ENCODE measurements around the gene FAM204A.

Gene FAM204A

DNA sequence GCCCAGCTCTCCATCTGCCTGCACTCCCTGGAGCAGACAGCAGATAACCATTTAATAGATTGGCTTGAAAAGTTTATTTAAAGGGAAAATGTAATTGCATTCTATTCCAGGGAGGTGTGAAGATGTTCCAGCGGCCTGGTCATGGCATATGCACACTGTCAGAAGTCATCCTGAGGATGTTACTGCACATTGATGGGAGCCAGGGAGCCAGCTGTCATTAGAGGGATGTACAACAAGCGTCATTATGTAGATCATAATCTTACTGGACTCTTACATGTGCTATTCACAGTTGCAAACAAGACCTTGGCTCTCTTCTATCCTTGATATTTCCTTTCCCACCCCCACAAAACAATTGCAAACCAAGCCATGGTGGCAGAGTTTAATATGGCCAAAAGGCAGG is 65.4 kb downstream of the FAM204A start:
- DNase-seq: no peak

- DNase-seq: no peak
Measured at GRCh38 chr10:118276204-118276603, 65.9 kb downstream of the FAM204A start.

DNA sequence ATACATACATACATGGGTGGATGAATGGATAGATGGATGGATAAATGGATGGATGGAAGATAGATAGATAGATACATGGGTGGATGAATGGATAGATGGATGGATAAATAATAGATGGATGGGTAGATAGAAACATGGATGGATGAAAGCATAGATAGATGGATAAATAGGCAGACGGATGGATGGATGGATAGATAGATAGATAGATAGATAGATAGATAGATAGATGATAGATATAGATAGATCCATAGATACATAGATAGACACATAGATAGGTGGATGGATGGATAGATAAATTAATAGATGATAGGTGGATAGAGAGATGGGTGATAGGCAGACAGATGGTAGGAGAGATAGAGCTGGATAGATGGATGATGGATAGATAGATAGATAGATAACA is 68.5 kb downstream of the FAM204A start:
- DNase-seq: no peak

- no peak for DNase-seq
Measured at GRCh38 chr10:118272767-118273166, 69.4 kb downstream of the FAM204A start.

- no peak for DNase-seq
Measured at GRCh38 chr10:118272149-118272721, 69.9 kb downstream of the FAM204A start.

- no peak for DNase-seq
Measured at GRCh38 chr10:118271671-118272070, 70.5 kb downstream of the FAM204A start.

GRCh38 chr10:118266098-118266748 is 75.9 kb downstream of the FAM204A start:
- DNase-seq: no peak

GRCh38 chr10:118264838-118265470 is 77.2 kb downstream of the FAM204A start:
- no peak for DNase-seq

DNA sequence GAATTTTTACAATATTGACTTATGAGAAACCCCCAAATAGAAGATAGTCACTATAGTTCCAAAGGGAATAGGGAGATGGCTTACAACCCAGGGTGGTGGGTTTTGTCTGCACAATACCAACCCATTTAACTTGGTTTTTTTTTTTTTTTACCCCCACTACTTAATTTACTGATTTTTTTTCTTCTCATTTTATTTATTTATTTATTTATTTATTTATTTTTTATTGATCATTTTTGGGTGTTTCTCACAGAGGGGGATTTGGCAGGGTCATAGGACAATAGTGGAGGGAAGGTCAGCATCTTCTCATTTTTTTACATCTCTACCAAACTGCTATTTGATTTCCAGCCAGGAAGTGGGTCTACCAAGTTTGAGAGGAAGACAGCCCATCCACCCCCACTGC is 77.9 kb downstream of the FAM204A start:
- DNase-seq: no peak

DNA sequence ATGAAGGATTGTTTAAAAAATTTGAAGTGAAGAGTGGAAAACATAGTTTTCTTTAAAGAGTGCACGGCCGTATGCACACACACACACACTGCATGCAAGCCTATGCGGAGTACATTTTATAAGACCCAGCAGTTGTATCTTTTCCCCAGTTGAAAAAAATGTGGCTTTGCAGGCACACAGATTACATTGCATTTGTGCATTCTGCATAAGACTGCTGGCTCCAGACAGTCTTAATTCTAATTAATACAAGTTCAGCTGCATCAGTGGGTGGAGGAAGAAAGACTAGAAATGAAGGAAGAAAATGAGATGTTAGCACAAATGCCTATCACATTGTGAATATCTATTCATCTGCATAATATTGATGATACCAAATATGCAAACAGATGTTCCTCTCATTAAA is 79.6 kb downstream of the FAM204A start:
- no peak for DNase-seq

- no peak for DNase-seq
Measured at GRCh38 chr10:118259288-118259906, 82.7 kb downstream of the FAM204A start.

DNA sequence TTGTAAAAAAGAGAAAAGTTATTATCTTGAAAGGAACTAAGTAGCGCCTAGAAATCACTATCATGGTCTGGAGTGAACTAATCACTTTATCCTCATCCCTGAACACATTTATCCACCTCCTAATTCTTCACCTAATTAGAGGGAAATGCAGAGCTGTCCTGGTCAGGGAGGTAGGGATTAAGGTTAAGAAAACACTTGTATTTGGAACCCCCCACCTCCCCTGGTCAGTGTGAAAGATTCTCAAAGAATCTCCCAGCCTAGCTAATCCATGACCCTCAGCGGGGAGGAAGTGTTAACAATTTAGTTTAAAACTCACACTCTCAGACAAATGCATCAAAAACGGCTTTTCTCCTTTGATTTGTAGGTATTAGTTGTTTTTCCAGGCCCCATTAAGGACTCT is 83.8 kb downstream of the FAM204A start:
- no peak for DNase-seq

DNA sequence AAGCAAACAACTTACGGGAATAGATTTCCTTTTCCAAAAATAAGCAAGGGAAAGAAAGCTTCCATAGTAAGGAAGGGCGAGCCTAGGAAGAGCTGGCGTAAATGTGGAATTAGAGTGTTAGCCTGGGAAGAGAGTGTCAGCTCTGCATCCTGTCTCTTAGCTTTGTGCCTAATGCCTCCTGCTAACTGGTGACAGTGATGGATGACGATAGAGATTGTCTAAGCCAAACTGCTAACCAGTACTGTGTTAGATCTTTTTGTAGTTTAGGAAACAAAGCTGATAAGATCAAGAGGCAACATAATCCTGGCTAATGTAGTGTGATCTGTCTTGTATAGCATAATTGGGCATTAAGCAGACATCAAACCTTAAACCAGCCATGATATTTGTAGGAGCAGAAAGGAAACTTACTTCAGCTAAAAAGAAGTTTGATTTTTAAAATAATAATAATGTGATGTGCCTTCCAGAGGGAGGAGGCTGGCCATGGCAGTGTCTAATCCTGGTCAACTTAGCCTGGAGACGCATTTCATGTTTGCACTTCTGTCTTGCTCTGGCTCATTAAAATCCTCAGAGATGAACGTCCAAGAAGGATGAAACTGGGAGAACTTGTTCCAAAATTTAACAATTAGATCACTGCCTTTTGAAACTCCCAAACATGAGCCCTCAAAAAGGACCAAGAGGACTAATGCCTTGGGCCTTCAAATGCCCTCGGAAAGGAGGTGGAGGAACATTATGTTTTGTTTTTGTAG is 85.1 kb downstream of the FAM204A start:
- DNase-seq: no peak

GRCh38 chr10:118256209-118256608 is 85.9 kb downstream of the FAM204A start:
- DNase-seq: no peak

GRCh38 chr10:118255355-118255754 is 86.8 kb downstream of the FAM204A start:
- no peak for DNase-seq

- no peak for DNase-seq
Measured at GRCh38 chr10:118254654-118255053, 87.5 kb downstream of the FAM204A start.

DNA sequence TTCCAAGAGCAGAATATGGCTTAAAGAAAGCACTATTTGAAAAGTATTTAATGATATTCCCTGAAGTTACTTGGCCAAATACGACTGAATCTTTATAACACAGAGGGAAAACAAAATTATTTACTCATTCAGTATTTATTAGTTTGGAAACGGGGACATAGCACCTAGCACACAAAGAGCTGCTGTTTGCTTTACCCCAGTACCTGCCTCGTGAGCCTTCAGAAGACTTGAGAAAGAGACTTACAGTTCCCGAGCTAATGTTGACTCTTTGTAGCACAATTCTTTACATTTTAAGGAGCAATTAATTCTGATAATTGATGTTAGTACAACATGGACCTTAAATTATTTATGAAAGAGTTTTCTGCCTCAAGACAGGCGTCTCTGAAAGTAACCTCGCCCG is 88.7 kb downstream of the FAM204A start:
- DNase-seq: no peak

GRCh38 chr10:118251791-118252190 is 90.3 kb downstream of the FAM204A start:
- DNase-seq: no peak

- no peak for DNase-seq
Measured at GRCh38 chr10:118249714-118250113, 92.4 kb downstream of the FAM204A start.
